GDM1 (cell line): ENCODE data around the gene FLNB.
"Not testable (repeated sequence)": the region's sequence is repeated elsewhere in the genome, so short reads cannot be mapped to it uniquely, and the experiment has no call there.

Source experiments
- DNase-seq: peaks from one replicate; lab custom pipeline; 2025; lab: John Stamatoyannopoulos, UW

The FLNB gene

GRCh38 chr3:58184309-58184981, 176.2 kb downstream of the FLNB start:
- no peak for DNase-seq

GRCh38 chr3:58184982-58185360, 176.7 kb downstream of the FLNB start:
- no peak for DNase-seq

GRCh38 chr3:58188173-58188564, 179.9 kb downstream of the FLNB start:
- no peak for DNase-seq

GRCh38 chr3:58188921-58189451, 180.8 kb downstream of the FLNB start:
- no peak for DNase-seq

GRCh38 chr3:58189691-58190090, 181.5 kb downstream of the FLNB start:
- DNase-seq, result no peak

- no peak for DNase-seq
Measured at GRCh38 chr3:58190291-58190690, 182.1 kb downstream of the FLNB start.

- no peak for DNase-seq
Measured at GRCh38 chr3:58190882-58191281, 182.7 kb downstream of the FLNB start.

- DNase-seq, result no peak
Measured at GRCh38 chr3:58191361-58191991, 183.3 kb downstream of the FLNB start.

- DNase-seq, result no peak
Measured at GRCh38 chr3:58192069-58192468, 183.8 kb downstream of the FLNB start.

- no peak for DNase-seq
Measured at GRCh38 chr3:58193682-58194407, 185.6 kb downstream of the FLNB start.

GRCh38 chr3:58197588-58197987, 189.4 kb downstream of the FLNB start:
- no peak for DNase-seq

GRCh38 chr3:58198362-58198761, 190.1 kb downstream of the FLNB start:
- DNase-seq, result no peak

GRCh38 chr3:58198804-58199203, 190.6 kb downstream of the FLNB start:
- no peak for DNase-seq

GRCh38 chr3:58200121-58200709, 192.0 kb downstream of the FLNB start:
- DNase-seq, result no peak

- no peak for DNase-seq
Measured at GRCh38 chr3:58200846-58201355, 192.7 kb downstream of the FLNB start.

GRCh38 chr3:58201451-58201850, 193.2 kb downstream of the FLNB start:
- not testable (repeated sequence) for DNase-seq

GRCh38 chr3:58202917-58203360, 194.7 kb downstream of the FLNB start:
- no peak for DNase-seq

- DNase-seq, result no peak
Measured at GRCh38 chr3:58203541-58203940, 195.3 kb downstream of the FLNB start.

- DNase-seq, result no peak
Measured at GRCh38 chr3:58204720-58205119, 196.5 kb downstream of the FLNB start.

- no peak for DNase-seq
Measured at GRCh38 chr3:58205981-58206380, 197.8 kb downstream of the FLNB start.

GRCh38 chr3:58206406-58207011, 198.3 kb downstream of the FLNB start:
- DNase-seq, result no peak

GRCh38 chr3:58207954-58208353, 199.7 kb downstream of the FLNB start:
- DNase-seq, result no peak
